ENCODE results near the gene ZNF836. TPM values are rescaled to one million over a fixed set of nuclear protein-coding genes. Genes with fewer than 3 reads are reported as not detected.

The ZNF836 gene
- total RNA-seq, 1 experiment from 2014 or later, result 4.3 TPM

GRCh38 chr19:52198678-52199077, 27.3 kb upstream of the ZNF836 start:
- intact Hi-C loops (cut with micrococcal nuclease), result no loop called here
- H3K4me3 Mint-ChIP-seq (ENCODE audit: unreplicated experiment), result no peak overlapping the region
- H3K27me3 Mint-ChIP-seq (ENCODE audit: insufficient read depth, unreplicated experiment), result no peaks in the 10 kb centered on the region
- no peak for DNase-seq (ENCODE audit: unreplicated experiment)
- POLR2A ChIA-PET, result interaction anchor here (0.7 to 1.9 kb wide), 3 partner anchors 31 to 150 kb away, joined by 3 to 5 read pairs (median 3); partner anchors contain the start of gene ZNF432
- H3K27ac Mint-ChIP-seq (ENCODE audit: low read depth, unreplicated experiment), result no peak overlapping the region
- no TSS peak for BruUV-seq (replicated peaks)
- no peak for TF ChIP-seq CTCF (IDR thresholded peaks at IDR 0.05; ENCODE audit: unreplicated experiment)
- CTCF ChIA-PET, result interaction anchor here (0.6 to 1.7 kb wide), 3 partner anchors 37 to 249 kb away, joined by 3 to 5 read pairs (median 5); no protein-coding TSS in a partner anchor
- peaks cover 23% of the 10 kb centered on the region for H3K4me1 Mint-ChIP-seq (ENCODE audit: insufficient read depth, unreplicated experiment)
- H3K9me3 Mint-ChIP-seq (ENCODE audit: unreplicated experiment), result no peaks in the 10 kb centered on the region
- H3K36me3 Mint-ChIP-seq (ENCODE audit: insufficient read depth, unreplicated experiment), result peaks cover 65% of the 10 kb centered on the region

GRCh38 chr19:52197964-52198363, 26.5 kb upstream of the ZNF836 start:
- ChIA-PET POLR2A (interaction anchor here (0.5 to 1.9 kb wide), 5 partner anchors 29 to 391 kb away, joined by 3 to 5 read pairs (median 3); partner anchors contain the start of gene ZNF432), CTCF (interaction anchor here (0.5 to 0.8 kb wide), 3 partner anchors 38 to 545 kb away, joined by 3 to 4 read pairs (median 3); no protein-coding TSS in a partner anchor)
- Mint-ChIP-seq H3K9me3 (ENCODE audit: unreplicated experiment) (no peaks in the 10 kb centered on the region), H3K4me1 (ENCODE audit: insufficient read depth, unreplicated experiment) (peaks cover 23% of the 10 kb centered on the region), H3K36me3 (ENCODE audit: insufficient read depth, unreplicated experiment) (peaks cover 63% of the 10 kb centered on the region), H3K4me3 (ENCODE audit: unreplicated experiment) (no peak overlapping the region), H3K27ac (ENCODE audit: low read depth, unreplicated experiment) (no peak overlapping the region), H3K27me3 (ENCODE audit: insufficient read depth, unreplicated experiment) (no peaks in the 10 kb centered on the region)
- TF ChIP-seq CTCF (IDR thresholded peaks at IDR 0.05; ENCODE audit: unreplicated experiment), result no peak
- intact Hi-C loops (cut with micrococcal nuclease), result no loop called here
- no TSS peak for BruUV-seq (replicated peaks)
- DNase-seq (ENCODE audit: unreplicated experiment), result no peak

GRCh38 chr19:52196256-52196967, 25.0 kb upstream of the ZNF836 start:
- intact Hi-C loops (cut with micrococcal nuclease), result no loop called here
- no peaks in the 10 kb centered on the region for H3K9me3 Mint-ChIP-seq (ENCODE audit: unreplicated experiment)

More at GRCh38 chr19:52196256-52196967, 25.0 kb upstream of the ZNF836 start:
- Mint-ChIP-seq H3K27me3 (ENCODE audit: insufficient read depth, unreplicated experiment) (no peaks in the 10 kb centered on the region), H3K4me3 (ENCODE audit: unreplicated experiment) (no peak overlapping the region), H3K4me1 (ENCODE audit: insufficient read depth, unreplicated experiment) (peaks cover 26% of the 10 kb centered on the region), H3K27ac (ENCODE audit: low read depth, unreplicated experiment) (no peak overlapping the region), H3K36me3 (ENCODE audit: insufficient read depth, unreplicated experiment) (peaks cover 57% of the 10 kb centered on the region)
- DNase-seq (ENCODE audit: unreplicated experiment), result no peak
- ChIA-PET CTCF (interaction anchor here (0.5 kb wide), 1 partner anchor 212 kb away, joined by 3 read pairs; no protein-coding TSS in a partner anchor), POLR2A (interaction anchor here (1.0 to 1.7 kb wide), 3 partner anchors 17 to 41 kb away, joined by 3 to 6 read pairs (median 4); no protein-coding TSS in a partner anchor)
- BruUV-seq (replicated peaks), result no TSS peak
- TF ChIP-seq CTCF (IDR thresholded peaks at IDR 0.05; ENCODE audit: unreplicated experiment), result no peak

Data from MCF 10A (cell line).